SK-N-SH treated with all-trans-retinoic acid at 6 μM for 48 hours (cell line): ENCODE data around the gene TNS4.

Source experiments
- CREB5 ChIP-seq: fragments of 250-450 bp; sonication (Bioruptor Pico); IDR thresholded peaks from 2 replicates; pipeline ENCODE4 v1.5.1; 2020; ENCODE audit warnings: low read depth, mild to moderate bottlenecking, moderate library complexity
- CSRNP3 ChIP-seq: fragments of 250-450 bp; sonication (Bioruptor Pico); IDR thresholded peaks from 2 replicates; pipeline ENCODE4 v1.5.1; 2021; ENCODE audit warnings: mild to moderate bottlenecking, moderate library complexity
- GLIS3 ChIP-seq: fragments of 250-450 bp; sonication (Bioruptor Pico); IDR thresholded peaks from 2 replicates; pipeline ENCODE4 v1.5.0; 2020; ENCODE audit warnings: mild to moderate bottlenecking, moderate library complexity
- PATZ1 ChIP-seq: fragments of 250-450 bp; sonication (Bioruptor Pico); IDR thresholded peaks from 2 replicates; pipeline ENCODE4 v1.8.0; 2020; ENCODE audit warnings: mild to moderate bottlenecking, moderate library complexity, borderline replicate concordance
- RARB ChIP-seq: fragments of 250-450 bp; sonication (Bioruptor Pico); IDR thresholded peaks from 2 replicates; pipeline ENCODE4 v1.8.0; 2021; ENCODE audit warnings: mild to moderate bottlenecking, moderate library complexity
- TCF4 ChIP-seq: fragments of 250-450 bp; sonication (Bioruptor Pico); IDR thresholded peaks from 2 replicates; pipeline ENCODE4 v1.8.0; 2021; ENCODE audit warnings: mild to moderate bottlenecking, moderate library complexity, borderline replicate concordance
- TSHZ2 ChIP-seq: fragments of 250-450 bp; sonication (Bioruptor Pico); IDR thresholded peaks from 2 replicates; pipeline ENCODE4 v1.5.0; 2020; ENCODE audit warnings: mild to moderate bottlenecking, moderate library complexity
- ZC3H10 ChIP-seq: fragments of 250-450 bp; sonication (Bioruptor Pico); IDR thresholded peaks from 2 replicates; pipeline ENCODE4 v1.5.1; 2021; ENCODE audit warnings: mild to moderate bottlenecking, moderate library complexity
- ZFP3 ChIP-seq: fragments of 250-450 bp; sonication (Bioruptor Pico); IDR thresholded peaks from 2 replicates; pipeline ENCODE4 v1.5.0; 2020; ENCODE audit warnings: mild to moderate bottlenecking, moderate library complexity
- ZFP30 ChIP-seq: fragments of 450-650 bp; formaldehyde crosslinking; IDR thresholded peaks from 2 replicates; pipeline ENCODE4 v1.5.0; 2022; ENCODE audit warnings: mild to moderate bottlenecking, moderate library complexity
- ZNF565 ChIP-seq: fragments of 450-650 bp; formaldehyde crosslinking; conservative IDR thresholded peaks from 2 replicates; pipeline ENCODE4 v1.5.0; 2020; ENCODE audit warnings: low read depth, mild to moderate bottlenecking, moderate library complexity

- no peak for TF ChIP-seq ZFP3 (CRISPR knock-in tag)
- no peak for TF ChIP-seq GLIS3 (CRISPR knock-in tag)
- no peak for TF ChIP-seq RARB
- TF ChIP-seq TSHZ2 (CRISPR knock-in tag), result no peak
- TF ChIP-seq ZFP30 (CRISPR knock-in tag), result no peak
- TF ChIP-seq CREB5 (CRISPR knock-in tag), result no peak
- TF ChIP-seq ZNF565 (CRISPR knock-in tag), result no peak
- no peak for TF ChIP-seq CSRNP3 (CRISPR knock-in tag)
- no peak for TF ChIP-seq TCF4 (CRISPR knock-in tag)
- TF ChIP-seq ZC3H10, result no peak
- no peak for TF ChIP-seq PATZ1 (CRISPR knock-in tag)
Measured at GRCh38 chr17:40497695-40498094, 3.7 kb downstream of the TNS4 start.
